ENCODE results near the gene ASMT.
A peak's percentile ranks its signal among the peaks of the same experiment; 100 is the strongest.
"Not testable (repeated sequence)": the region's sequence is repeated elsewhere in the genome, so short reads cannot be mapped to it uniquely, and the experiment has no call there.

ASMT gene, protein sequence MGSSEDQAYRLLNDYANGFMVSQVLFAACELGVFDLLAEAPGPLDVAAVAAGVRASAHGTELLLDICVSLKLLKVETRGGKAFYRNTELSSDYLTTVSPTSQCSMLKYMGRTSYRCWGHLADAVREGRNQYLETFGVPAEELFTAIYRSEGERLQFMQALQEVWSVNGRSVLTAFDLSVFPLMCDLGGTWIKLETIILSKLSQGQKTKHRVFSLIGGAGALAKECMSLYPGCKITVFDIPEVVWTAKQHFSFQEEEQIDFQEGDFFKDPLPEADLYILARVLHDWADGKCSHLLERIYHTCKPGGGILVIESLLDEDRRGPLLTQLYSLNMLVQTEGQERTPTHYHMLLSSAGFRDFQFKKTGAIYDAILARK

GRCh38 chrX:1614927-1615326 lies at the start of gene ASMT:
Gene ASMT, plus strand, starts transcription at chrX:1615059. Its CDS starts 141 bp downstream, at chrX:1615200.
- no peak for DNase-seq (ENCODE audit: low spot score)

DNA sequence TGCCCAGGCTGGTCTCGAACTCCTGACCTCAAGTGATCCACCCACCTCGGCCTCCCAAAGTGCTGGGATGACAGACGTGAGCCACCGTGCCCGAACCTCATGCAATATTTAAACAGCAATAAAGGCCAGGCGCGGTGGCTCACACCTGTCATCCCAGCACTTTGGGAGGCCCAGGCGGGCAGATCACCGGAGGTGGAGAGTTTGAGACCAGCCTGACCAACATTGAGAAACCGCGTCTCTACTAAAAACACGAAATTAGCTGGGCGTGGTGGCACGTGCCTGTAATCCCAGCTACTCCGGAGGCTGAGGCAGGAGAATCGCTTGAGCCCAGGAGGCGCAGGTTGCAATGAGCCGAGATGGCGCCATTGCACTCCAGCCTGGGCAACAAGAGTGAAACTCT lies 40.7 kb upstream of the ASMT start:
- DNase-seq (ENCODE audit: low spot score) = not testable (repeated sequence)

- peak; percentile 44 for DNase-seq (ENCODE audit: low spot score)
Observed at GRCh38 chrX:1576201-1576992, 38.5 kb upstream of the ASMT start.

- no peak for DNase-seq (ENCODE audit: low spot score)
Observed at GRCh38 chrX:1577845-1578244, 37.0 kb upstream of the ASMT start.

DNA sequence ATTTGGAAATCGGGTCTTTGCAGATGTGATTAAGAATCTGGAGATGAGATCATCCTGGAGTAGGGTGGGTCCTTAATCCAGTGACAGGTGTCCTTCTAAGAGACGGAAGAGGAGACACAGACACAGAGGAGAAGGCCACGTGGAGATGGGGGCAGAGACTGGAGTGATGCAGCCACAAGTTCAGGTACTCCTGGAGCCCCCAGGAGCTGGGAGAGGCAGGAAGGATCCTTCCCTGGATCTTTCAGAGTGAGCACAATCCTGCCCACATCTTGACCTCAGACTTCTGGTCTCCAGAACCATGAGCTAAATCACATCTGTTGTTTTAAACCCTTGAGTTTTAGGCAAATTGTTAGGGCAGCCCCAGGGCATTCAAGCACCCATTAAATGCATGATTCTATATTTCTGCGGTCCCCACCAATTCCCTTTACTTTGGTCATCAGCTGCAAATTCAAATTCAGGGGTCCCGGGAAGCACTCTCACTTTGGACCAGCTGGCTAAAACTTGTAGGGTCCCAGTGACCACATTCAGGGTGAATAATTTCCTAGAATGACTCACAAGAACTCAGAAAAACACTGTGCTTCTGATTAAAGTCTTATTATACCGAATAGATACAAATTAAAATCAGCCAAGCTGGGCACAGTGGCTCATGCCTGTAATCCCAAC lies 36.2 kb upstream of the ASMT start:
- DNase-seq (ENCODE audit: low spot score) = no peak

GRCh38 chrX:1581132-1581531 lies 33.7 kb upstream of the ASMT start:
- DNase-seq (ENCODE audit: low spot score) = peak; percentile 68

DNA sequence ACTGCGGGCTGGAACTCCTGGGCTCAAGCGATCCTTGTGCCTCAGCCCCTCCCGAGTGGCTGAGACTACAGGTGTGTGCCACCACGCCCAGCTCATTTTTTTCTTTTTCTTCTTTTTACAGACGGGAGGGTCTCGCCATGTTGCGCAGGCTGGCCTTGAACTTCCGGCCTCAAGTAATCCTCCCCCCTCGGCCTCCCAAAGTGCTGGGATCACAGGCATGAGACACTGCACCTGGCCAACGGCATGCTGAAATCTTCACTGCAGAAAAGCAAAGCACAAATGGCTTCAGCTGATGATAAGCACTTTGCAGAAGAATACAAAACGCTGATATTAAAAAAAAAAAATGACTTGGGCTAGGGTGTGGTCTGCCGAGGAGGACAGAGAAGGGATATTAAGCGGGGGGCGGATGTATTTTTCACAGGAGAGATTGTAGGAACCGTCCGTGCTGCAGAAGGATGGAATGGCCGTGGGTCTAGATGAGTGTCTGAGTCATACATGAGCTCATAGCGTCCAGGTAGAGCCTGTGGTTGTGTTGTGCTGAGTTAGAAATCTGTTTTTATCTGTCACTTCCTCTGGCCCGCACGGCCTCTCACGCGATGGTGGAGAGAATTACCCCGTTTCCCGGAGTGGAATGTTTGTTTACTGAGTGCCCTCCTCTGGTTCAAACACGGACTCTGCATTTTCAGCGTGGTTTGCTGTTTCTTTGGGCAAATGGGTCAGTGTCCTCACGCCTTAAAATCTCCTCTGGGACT lies 32.0 kb upstream of the ASMT start:
- DNase-seq (ENCODE audit: low spot score) = peak; percentile 75

DNA sequence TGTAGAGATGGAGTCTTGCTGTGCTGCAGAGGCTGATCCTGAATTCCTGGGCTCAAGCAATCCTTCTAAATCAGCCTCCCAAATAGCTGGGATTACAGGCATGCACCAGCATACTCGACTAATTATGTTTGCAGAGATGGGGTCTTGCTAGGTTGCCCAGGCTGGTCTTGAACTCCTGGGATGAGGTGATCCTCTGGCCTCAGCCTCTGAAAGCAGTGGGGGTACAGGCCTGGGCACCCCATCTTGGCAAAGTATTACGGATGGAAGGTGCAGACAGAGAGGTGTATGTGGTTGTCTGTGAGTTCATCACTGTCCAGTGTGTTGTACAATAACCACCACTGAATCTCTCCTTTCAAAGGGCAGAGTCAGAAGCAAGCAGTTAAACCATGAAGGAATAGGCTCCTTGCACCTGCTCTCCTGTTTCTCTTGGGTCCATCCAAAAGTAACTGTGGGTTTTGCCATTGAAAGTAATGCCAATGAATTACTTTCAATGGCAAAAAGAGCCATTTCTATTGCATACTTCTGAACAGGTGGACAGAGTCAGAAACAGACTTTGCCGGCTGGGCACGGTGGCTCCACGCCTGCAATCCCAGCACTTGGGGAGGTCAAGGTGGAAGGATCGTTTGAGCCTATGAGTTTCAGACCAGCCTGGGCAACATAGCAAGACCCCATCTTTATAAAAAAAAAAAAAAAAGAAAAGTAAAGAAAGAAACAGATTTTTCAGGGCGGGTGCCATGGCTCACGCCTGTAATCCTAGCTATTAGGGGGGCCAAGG lies 30.4 kb upstream of the ASMT start:
- no peak for DNase-seq (ENCODE audit: low spot score)

- DNase-seq (ENCODE audit: low spot score) = no peak
Observed at GRCh38 chrX:1587161-1587560, 27.7 kb upstream of the ASMT start.

DNA sequence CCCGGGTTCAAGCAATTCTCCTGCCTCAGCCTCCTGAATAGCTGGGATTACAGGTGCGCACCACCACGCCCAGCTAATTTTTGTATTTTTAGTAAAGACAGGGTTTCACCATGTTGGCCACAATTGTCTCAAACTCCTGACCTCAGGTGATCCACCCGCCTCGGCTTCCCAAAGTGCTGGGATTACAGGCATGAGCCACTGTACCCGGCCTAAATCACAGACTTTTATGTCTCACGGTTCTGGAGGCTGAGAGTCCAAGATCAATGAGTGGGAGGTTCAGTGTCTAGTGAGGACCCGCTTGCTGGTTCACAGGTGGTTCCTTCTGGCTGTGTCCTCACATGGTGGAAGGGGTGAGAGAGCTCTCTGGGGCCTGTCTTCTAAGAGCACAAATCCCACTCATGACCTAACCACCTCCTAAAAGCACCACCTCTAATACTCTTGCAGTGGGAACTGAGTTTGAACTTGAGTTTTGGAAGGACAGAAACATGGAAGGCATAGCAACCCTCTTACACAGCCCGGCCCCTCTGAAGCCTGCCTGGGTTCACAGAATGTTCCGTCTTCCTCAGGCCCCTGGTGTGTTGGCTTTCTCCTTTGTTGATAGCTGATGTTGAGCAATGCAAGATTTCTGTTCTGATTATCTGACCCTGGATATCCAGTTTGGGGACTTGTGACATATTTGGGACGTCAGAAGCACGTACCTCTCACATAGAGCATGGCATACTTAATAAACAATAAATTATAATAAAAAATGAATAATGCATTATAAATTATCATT lies 25.3 kb upstream of the ASMT start:
- no peak for DNase-seq (ENCODE audit: low spot score)

DNA sequence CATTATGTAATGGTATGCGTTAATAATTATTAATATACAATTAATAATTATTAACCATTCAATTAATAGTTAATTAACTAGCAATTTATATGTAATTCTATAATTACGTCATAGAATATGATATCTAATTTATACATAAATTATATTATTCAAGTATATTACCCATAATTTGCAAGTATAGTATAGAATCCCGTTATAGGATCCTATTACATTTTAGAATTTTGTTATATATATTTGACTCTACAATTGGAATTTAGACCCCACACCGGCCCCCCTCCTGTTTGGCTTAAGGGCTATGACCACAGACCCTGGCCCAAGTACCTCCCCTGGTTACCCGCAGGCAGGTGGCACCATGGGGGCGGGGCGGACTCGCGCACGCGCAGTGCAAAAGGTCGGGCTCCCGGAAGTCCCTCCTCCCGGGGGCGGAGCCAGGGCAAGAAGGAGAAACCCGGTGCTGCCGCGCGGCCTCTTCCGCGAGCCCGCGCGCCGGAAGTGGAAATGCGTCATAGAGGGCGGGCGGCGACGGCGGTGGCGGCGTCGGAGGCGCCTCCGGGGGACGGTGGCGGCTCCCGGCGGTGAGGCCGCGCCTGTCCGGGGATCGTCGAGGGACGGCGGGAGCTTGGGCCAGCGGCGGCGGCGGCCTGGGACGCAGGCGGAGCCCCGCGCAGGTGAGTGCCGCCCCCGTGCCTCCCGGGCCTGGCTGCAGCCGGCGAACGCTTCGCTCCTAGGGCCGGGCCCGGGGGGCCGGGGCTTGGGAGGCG lies 23.6 kb upstream of the ASMT start, which contains the start of gene AKAP17A:
Gene AKAP17A, plus strand, starts transcription at position 503 of the 761 bp plus-strand sequence. CDS start 1,859 bp downstream, outside the sequence.
- DNase-seq (ENCODE audit: low spot score) = peak; percentile 97

DNA sequence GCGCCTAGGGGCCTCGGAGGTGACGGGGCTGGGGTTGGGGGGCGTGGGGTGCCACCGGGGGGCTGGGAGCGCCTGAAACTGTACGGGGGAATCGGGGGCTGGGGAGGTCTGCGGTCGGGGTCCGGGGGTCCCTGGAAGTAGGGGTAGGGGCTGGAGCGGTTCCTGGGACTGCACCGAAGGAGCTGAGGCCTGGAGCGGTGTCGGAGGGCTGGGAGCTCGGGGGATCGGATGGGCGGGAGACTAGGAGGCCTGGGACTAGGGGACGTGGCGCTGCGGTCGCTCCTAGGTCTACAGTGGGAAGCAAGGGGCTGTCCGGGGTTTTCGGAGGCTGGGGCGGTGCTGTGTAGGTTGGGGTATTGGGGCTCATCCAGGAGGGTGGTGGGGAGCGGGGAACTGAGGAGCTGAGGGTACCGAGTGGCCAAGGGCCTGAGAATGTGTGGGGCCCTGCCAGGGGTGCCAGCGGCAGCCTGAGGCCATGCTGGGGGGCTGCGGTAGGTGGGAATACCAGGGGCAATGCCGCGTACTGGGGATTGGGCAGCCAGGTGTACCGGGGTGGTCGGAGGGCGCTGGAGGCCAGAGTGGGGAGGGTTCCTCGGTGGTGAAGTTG lies 22.9 kb upstream of the ASMT start:
- no peak for DNase-seq (ENCODE audit: low spot score)

- DNase-seq (ENCODE audit: low spot score) = no peak
Observed at GRCh38 chrX:1592470-1593142, 22.3 kb upstream of the ASMT start.

- DNase-seq (ENCODE audit: low spot score) = no peak
Observed at GRCh38 chrX:1593286-1594271, 21.3 kb upstream of the ASMT start.

DNA sequence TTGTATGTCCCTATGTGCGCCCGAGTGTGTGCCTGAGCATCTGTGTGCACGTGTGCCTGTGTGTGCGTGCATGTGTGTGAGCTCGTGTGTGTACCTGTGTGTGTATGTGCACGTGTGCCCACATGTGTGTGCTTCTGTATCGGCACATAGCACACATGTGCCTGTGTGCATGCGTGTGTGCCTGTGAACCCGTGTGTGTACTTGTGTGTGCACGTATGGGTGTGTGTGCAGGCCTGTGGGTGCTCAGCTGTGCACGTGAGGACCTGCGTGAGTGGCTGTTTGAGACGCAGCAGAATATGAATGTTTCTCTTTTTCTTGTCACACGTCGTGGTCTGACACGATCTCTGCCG lies 19.2 kb upstream of the ASMT start:
- DNase-seq (ENCODE audit: low spot score) = no peak

DNA sequence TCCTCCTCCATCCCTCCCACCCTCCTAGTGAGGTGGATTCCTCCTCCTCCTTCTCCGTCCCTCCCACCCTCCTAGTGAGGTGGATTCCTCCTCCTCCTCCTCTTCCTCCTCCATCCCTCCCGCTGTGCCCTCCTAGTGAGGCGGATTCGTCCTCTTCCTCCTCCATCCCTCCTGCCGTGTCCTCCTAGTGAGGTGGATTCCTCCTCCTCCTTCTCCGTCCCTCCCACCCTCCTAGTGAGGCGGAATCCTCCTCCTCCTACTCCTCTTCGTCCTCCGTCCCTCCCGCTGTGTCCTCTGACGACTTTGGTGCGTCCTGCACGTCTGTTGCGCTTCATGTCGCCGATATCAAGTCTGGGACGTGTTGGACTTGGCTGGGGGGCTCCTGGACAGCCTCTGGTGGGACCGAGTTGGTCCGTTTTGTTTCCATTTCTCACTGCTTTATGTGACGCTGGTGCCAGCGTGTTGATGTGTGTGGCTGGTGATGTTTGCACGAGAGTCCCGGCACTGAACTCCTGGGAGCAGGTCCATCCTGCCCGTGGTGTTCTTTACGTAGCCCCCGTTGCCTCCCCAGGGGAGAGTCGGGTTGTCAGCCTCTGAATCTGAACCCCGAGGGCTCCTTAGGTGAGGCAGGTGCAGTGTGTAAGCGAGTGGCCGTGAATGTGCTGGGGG lies 18.0 kb upstream of the ASMT start:
- DNase-seq (ENCODE audit: low spot score) = no peak

Measured in CD4-positive, alpha-beta T cell treated with Interleukin-6 at 100 ng/mL for 8 hours (primary cell).